Measurements from ENCODE around the gene CD300LD.
"Not testable (repeated sequence)": the region's sequence is repeated elsewhere in the genome, so short reads cannot be mapped to it uniquely, and the experiment has no call there.

CD300LD gene

GRCh38 chr17:74592087-74592990, at the start of gene CD300LD:
TSS of gene CD300LD (minus strand) at chr17:74592283. CDS start at chr17:74592202, 81 bp downstream.
- Histone ChIP-seq H3K27ac (peak within 1 kb of the TSS in 1 of 11 experiments; percentile 27; a peak in 1 of 22 replicates), H3K27me3 (no peaks in the 10 kb centered on the region), H3K9ac (no peak within 1 kb of the TSS), H3K9me3 (replicated peaks in 1 of 11) (peaks cover 0 to 14% (median 0%) of the 10 kb centered on the region in 11 experiments; a peak in 5 of 22 replicates), H3K4me2 (peak within 1 kb of the TSS; percentile 24 to 80 (median 61); a peak in 21 of 22 replicates), H3K4me1 (peaks cover 9 to 24% (median 20%) of the 10 kb centered on the region in 10 experiments; a peak in 19 of 20 replicates), H3K4me3 (no peak within 1 kb of the TSS), H4K20me1 (no peaks in the 10 kb centered on the region), H3K36me3 (no peaks in the 10 kb centered on the region)
- no peak for TF ChIP-seq Cebpa-rat (IDR thresholded peaks at IDR 0.05)

GRCh38 chr17:74641224-74641957, 49.3 kb upstream of the CD300LD start:
- Histone ChIP-seq H3K9me3 (replicated peaks in 1 of 11) (no peaks in the 10 kb centered on the region), H3K36me3 (no peaks in the 10 kb centered on the region; a peak in 1 of 22 replicates), H3K9ac (peak overlapping the region; percentile 73 to 91 (median 81)), H4K20me1 (no peaks in the 10 kb centered on the region; a peak in 1 of 22 replicates), H3K4me2 (peak overlapping the region; percentile 89 to 96 (median 93)), H3K4me3 (peak overlapping the region in 5 of 10 experiments; percentile 0 to 22 (median 15); a peak in 5 of 20 replicates), H3K27ac (peak overlapping the region; percentile 83 to 99 (median 92)), H3K27me3 (peaks cover 0 to 19% (median 0%) of the 10 kb centered on the region in 11 experiments; a peak in 5 of 22 replicates), H3K4me1 (peaks cover 74 to 100% (median 98%) of the 10 kb centered on the region in 10 experiments)
- TF ChIP-seq Cebpa-rat (IDR thresholded peaks at IDR 0.05) = peak in 6 of 11 experiments; percentile 29 to 66 (median 46); a peak in 8 of 22 replicates

GRCh38 chr17:74639704-74640151, 47.6 kb upstream of the CD300LD start:
- peak overlapping the region; percentile 73 to 91 (median 81) for H3K9ac ChIP-seq
- peak overlapping the region in 8 of 10 experiments; percentile 28 to 62 (median 40); a peak in 15 of 20 replicates for H3K4me3 ChIP-seq
- peaks cover 85 to 100% (median 98%) of the 10 kb centered on the region in 10 experiments for H3K4me1 ChIP-seq
- TF ChIP-seq Cebpa-rat (IDR thresholded peaks at IDR 0.05) = peak; percentile 76 to 95 (median 92)
- no peaks in the 10 kb centered on the region; a peak in 1 of 22 replicates for H4K20me1 ChIP-seq
- peaks cover 0 to 19% (median 0%) of the 10 kb centered on the region in 11 experiments; a peak in 6 of 22 replicates for H3K27me3 ChIP-seq
- H3K4me2 ChIP-seq = peak overlapping the region; percentile 89 to 96 (median 93)
- peak overlapping the region; percentile 83 to 99 (median 92) for H3K27ac ChIP-seq
- peaks cover 0 to 14% (median 0%) of the 10 kb centered on the region in 11 experiments; a peak in 2 of 22 replicates for H3K36me3 ChIP-seq
- no peaks in the 10 kb centered on the region for H3K9me3 ChIP-seq (replicated peaks in 1 of 11)

GRCh38 chr17:74637926-74638325, 45.8 kb upstream of the CD300LD start:
- Histone ChIP-seq H3K9ac (peak overlapping the region in 9 of 11 experiments; percentile 30 to 91 (median 81); a peak in 14 of 22 replicates), H3K4me3 (peak overlapping the region in 4 of 10 experiments; percentile 31 to 62 (median 51); a peak in 8 of 20 replicates), H3K4me2 (peak overlapping the region; percentile 89 to 96 (median 93)), H3K4me1 (peaks cover 97 to 100% (median 100%) of the 10 kb centered on the region in 10 experiments), H3K36me3 (peaks cover 0 to 28% (median 0%) of the 10 kb centered on the region in 11 experiments; a peak in 5 of 22 replicates), H3K9me3 (replicated peaks in 1 of 11) (no peaks in the 10 kb centered on the region), H4K20me1 (no peaks in the 10 kb centered on the region; a peak in 1 of 22 replicates), H3K27me3 (peaks cover 0 to 19% (median 0%) of the 10 kb centered on the region in 11 experiments; a peak in 6 of 22 replicates), H3K27ac (peak overlapping the region; percentile 83 to 99 (median 92); a peak in 21 of 22 replicates)
- TF ChIP-seq Cebpa-rat (IDR thresholded peaks at IDR 0.05) = no peak

GRCh38 chr17:74637265-74637664, 45.2 kb upstream of the CD300LD start:
- H3K4me1 ChIP-seq = peaks cover 97 to 100% (median 100%) of the 10 kb centered on the region in 10 experiments
- peaks cover 0 to 29% (median 0%) of the 10 kb centered on the region in 11 experiments; a peak in 5 of 22 replicates for H3K36me3 ChIP-seq
- no peak for TF ChIP-seq Cebpa-rat (IDR thresholded peaks at IDR 0.05)
- peak overlapping the region in 4 of 10 experiments; percentile 0 to 62 (median 51); a peak in 7 of 20 replicates for H3K4me3 ChIP-seq
- H3K4me2 ChIP-seq = peak overlapping the region; percentile 89 to 96 (median 93)
- H3K27me3 ChIP-seq = peaks cover 0 to 19% (median 0%) of the 10 kb centered on the region in 11 experiments; a peak in 6 of 22 replicates
- no peaks in the 10 kb centered on the region; a peak in 1 of 22 replicates for H4K20me1 ChIP-seq
- no peaks in the 10 kb centered on the region for H3K9me3 ChIP-seq (replicated peaks in 1 of 11)
- peak overlapping the region; percentile 83 to 99 (median 92); a peak in 21 of 22 replicates for H3K27ac ChIP-seq
- peak overlapping the region in 9 of 11 experiments; percentile 8 to 91 (median 81); a peak in 13 of 22 replicates for H3K9ac ChIP-seq

- H3K9me3 ChIP-seq (replicated peaks in 1 of 11); H4K20me1 ChIP-seq: not testable (repeated sequence)
- Histone ChIP-seq H3K4me1 (peaks cover 96 to 100% (median 98%) of the 10 kb centered on the region in 10 experiments), H3K27ac (peak overlapping the region in 9 of 11 experiments; percentile 84 to 99 (median 93); a peak in 17 of 22 replicates), H3K4me2 (peak overlapping the region; percentile 89 to 96 (median 93)), H3K36me3 (peaks cover 0 to 29% (median 0%) of the 10 kb centered on the region in 11 experiments; a peak in 5 of 22 replicates), H3K9ac (peak overlapping the region in 7 of 11 experiments; percentile 8 to 91 (median 85); a peak in 7 of 22 replicates), H3K4me3 (peak overlapping the region in 3 of 10 experiments; percentile 46 to 62 (median 56); a peak in 5 of 20 replicates), H3K27me3 (peaks cover 0 to 19% (median 0%) of the 10 kb centered on the region in 11 experiments; a peak in 6 of 22 replicates)
Observed at GRCh38 chr17:74636541-74637085, 44.5 kb upstream of the CD300LD start.

GRCh38 chr17:74635418-74635817, 43.3 kb upstream of the CD300LD start:
- Histone ChIP-seq H3K27me3 (peaks cover 0 to 14% (median 0%) of the 10 kb centered on the region in 11 experiments; a peak in 6 of 22 replicates), H3K27ac (peak overlapping the region; percentile 5 to 99 (median 88); a peak in 18 of 22 replicates), H3K4me2 (peak overlapping the region; percentile 89 to 96 (median 93)), H3K9ac (peak overlapping the region in 10 of 11 experiments; percentile 3 to 90 (median 52); a peak in 14 of 22 replicates), H3K9me3 (replicated peaks in 1 of 11) (no peaks in the 10 kb centered on the region), H4K20me1 (no peaks in the 10 kb centered on the region; a peak in 1 of 22 replicates), H3K36me3 (peaks cover 0 to 31% (median 0%) of the 10 kb centered on the region in 11 experiments; a peak in 5 of 22 replicates), H3K4me1 (peaks cover 93 to 100% (median 96%) of the 10 kb centered on the region in 10 experiments), H3K4me3 (peak overlapping the region in 3 of 10 experiments; percentile 40 to 56 (median 49); a peak in 6 of 20 replicates)
- TF ChIP-seq Cebpa-rat (IDR thresholded peaks at IDR 0.05) = no peak
